Effector memory CD4-positive, alpha-beta T cell (primary cell): ENCODE measurements around the gene NCAPH2.

Source experiments
- DNase-seq, 3 donors: peaks; one replicate each; pipeline ENCODE4 v3.0.0-alpha.2; 2020
- H3K27ac ChIP-seq: 2 replicates; pipeline ENCODE4 v1.7.0; 2013; ENCODE audit warnings: mild to moderate bottlenecking, low read length, moderate library complexity; ENCODE audit not compliant: insufficient read depth, poor library complexity, severe bottlenecking
- H3K27me3 ChIP-seq: replicated peaks from 2 replicates; pipeline ENCODE4 v1.7.0; 2013; ENCODE audit warnings: mild to moderate bottlenecking, low read length; ENCODE audit not compliant: insufficient read depth, control insufficient read depth, poor library complexity, severe bottlenecking
- H3K36me3 ChIP-seq: 2 replicates; pipeline ENCODE4 v1.7.0; 2013; ENCODE audit warnings: mild to moderate bottlenecking, low read length, moderate library complexity; ENCODE audit not compliant: control insufficient read depth, insufficient read depth
- H3K4me1 ChIP-seq: 2 replicates; pipeline ENCODE4 v1.7.0; 2013; ENCODE audit warnings: low read length, mild to moderate bottlenecking; ENCODE audit not compliant: control insufficient read depth, insufficient read depth, poor library complexity, severe bottlenecking
- H3K4me3 ChIP-seq: 2 replicates; pipeline ENCODE4 v1.7.0; 2013; ENCODE audit warnings: low read length, low read depth, mild to moderate bottlenecking; ENCODE audit not compliant: insufficient read depth, poor library complexity, severe bottlenecking
- H3K9me3 ChIP-seq: 2 replicates; pipeline ENCODE4 v1.7.0; 2013; ENCODE audit warnings: mild to moderate bottlenecking, low read length, moderate library complexity; ENCODE audit not compliant: control insufficient read depth

Gene NCAPH2

DNA sequence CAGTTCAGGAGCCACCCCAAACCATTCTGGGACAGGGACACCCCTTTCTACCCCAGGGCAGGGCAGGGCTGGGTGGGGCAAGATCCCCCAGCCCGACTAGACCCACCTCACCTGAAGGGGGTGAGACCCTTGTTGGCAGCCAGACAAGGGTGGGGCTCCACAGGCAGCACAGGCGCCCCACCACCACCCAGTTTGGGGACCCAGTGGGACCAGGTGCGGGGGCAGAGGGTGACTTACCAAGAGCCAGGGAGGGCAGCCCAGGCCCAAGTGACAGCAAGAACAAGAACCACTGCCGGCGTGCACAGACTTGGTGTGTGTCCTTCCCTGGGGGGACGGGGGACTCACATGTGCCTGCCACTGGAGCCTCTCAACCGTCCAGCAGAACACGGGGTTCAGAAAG is 24.5 kb upstream of the NCAPH2 start:
- Histone ChIP-seq H3K27me3 (no peaks in the 10 kb centered on the region), H3K27ac (no peak overlapping the region), H3K4me1 (peaks cover 15% of the 10 kb centered on the region), H3K9me3 (no peaks in the 10 kb centered on the region), H3K4me3 (no peak overlapping the region), H3K36me3 (no peaks in the 10 kb centered on the region)
- no peak for DNase-seq

DNA sequence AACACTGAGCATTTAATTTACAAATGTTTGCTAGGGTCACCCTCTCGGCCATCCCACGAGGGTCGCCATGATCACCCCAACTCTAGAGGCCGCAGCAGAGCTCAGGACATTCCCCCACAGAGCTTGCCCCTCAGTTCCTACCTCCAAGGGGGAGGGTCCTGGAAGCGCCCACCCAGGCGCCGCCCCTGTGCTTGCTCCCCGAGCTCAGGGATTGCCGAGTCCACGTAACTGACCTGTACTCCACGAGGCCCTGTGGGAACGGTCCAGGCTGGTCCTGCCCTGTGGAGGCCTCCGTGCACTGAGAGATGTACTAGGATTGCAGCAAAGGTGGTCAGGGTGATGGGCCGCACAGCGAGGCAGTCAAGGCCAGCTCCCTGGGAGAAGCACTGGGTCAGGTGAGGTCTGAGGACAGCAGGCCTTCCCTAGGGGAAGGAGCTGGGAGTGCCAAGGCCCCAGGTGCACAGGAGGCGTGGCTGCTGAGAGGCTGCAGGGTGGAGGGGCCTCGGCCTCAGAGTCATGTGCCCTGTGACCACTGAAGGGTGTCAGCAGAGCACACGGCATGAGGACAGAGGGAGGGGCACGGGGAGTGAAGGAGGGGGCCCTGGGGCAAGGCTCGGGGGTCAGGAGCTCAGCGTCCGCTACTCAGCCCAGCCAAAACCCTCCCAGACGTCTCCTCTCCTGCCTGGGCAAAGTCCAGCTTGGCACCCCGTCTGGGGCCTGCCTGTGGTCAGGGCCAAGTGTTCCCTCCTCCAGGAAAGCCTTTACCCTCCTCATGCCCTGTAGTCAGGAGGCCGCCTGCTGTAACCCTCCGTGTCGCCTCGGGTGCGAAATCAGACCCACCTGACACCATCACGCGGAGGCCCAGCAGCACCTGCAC is 23.8 kb upstream of the NCAPH2 start:
- H3K27ac ChIP-seq: no peak overlapping the region
- H3K4me3 ChIP-seq: no peak overlapping the region
- DNase-seq: no peak
- peaks cover 15% of the 10 kb centered on the region for H3K4me1 ChIP-seq
- no peaks in the 10 kb centered on the region for H3K27me3 ChIP-seq
- H3K9me3 ChIP-seq: no peaks in the 10 kb centered on the region
- no peaks in the 10 kb centered on the region for H3K36me3 ChIP-seq

DNA sequence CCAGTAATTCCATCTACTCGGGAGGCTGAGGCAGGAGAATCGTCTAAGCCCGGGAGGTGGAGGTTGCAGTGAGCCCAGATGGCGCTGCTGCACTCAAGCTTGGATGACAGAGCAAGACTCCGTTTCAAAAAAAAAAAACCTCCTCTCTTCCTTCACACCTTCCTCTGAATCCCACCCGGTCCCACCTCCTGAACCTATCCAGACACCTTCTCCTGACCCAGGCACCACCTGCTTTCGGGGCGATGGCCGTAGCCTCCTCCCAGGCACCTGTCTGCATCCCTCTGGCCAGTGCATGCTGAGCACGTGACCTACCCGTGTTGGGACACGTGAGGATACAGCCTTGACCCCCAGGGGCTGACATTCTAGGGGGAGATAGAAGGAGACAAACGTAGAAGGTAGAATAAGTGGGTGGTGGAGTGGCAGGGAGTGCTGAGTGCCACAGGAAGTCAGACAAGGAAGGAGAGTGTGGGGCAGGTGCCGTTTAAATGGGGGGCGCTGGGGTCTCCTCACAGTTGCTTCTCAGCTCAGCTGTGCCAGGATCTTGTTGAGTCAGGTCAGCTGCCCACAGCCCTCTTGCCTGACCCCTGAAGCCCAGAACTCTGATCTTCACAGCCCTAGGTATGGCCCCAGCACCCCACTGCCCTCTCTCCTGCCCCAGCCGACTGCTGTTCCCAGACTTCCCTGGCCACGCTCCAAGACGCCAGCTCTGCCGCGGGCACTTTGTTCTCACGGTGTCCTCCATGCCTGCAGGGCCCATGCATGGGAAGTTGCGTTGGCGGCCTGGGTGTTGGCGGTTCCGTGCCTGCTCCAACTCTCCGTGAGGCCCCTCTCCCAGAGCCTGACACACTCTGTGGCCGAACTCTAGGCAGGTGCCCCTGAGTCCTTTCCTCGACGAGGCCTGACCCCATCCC is 22.5 kb upstream of the NCAPH2 start:
- H3K4me1 ChIP-seq: peaks cover 15% of the 10 kb centered on the region
- no peaks in the 10 kb centered on the region for H3K36me3 ChIP-seq
- no peak for DNase-seq
- no peaks in the 10 kb centered on the region for H3K9me3 ChIP-seq
- H3K27me3 ChIP-seq: no peaks in the 10 kb centered on the region
- no peak overlapping the region for H3K27ac ChIP-seq
- H3K4me3 ChIP-seq: no peak overlapping the region

DNA sequence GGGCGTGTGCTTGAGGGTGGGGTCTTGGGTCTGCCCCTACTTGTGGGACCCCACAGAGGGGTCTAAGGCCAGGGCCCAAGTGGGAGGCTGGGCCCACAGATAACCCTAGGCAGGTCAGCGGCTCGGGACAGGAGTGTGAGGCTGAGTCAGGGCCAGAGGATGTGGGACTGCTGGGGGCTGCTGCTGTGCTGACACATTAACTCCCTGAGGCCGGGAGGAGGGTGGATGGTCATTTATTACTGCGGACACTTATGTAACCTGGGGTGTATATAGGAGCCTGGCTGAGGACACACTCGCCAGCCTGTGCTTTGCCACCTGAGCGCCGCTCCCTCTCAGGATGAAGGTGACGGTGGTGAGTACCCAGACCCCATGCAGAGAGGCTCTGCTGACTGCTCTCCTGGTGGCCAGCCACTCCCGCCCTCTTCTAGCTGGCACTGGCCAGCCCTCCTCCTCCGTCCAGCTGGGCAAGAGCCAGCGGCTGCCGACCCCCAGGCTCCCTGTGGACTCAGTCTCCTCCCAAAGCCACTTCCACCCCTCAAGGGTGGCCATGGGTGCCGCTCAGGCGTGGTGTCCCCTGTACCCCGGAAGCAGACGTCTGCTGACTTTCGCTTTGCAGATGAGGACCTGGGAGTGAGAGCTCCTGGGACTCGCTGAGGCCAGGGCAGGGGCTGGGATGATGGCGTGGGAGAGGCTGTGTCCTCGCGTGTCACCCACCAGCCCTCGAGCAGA is 21.3 kb upstream of the NCAPH2 start, which contains the start of gene MIOX:
TSS of gene MIOX (plus strand) at position 299 of the 729 bp plus-strand sequence. CDS start at position 338, 39 bp downstream.
- H3K27me3 ChIP-seq: no peaks in the 10 kb centered on the region

DNA sequence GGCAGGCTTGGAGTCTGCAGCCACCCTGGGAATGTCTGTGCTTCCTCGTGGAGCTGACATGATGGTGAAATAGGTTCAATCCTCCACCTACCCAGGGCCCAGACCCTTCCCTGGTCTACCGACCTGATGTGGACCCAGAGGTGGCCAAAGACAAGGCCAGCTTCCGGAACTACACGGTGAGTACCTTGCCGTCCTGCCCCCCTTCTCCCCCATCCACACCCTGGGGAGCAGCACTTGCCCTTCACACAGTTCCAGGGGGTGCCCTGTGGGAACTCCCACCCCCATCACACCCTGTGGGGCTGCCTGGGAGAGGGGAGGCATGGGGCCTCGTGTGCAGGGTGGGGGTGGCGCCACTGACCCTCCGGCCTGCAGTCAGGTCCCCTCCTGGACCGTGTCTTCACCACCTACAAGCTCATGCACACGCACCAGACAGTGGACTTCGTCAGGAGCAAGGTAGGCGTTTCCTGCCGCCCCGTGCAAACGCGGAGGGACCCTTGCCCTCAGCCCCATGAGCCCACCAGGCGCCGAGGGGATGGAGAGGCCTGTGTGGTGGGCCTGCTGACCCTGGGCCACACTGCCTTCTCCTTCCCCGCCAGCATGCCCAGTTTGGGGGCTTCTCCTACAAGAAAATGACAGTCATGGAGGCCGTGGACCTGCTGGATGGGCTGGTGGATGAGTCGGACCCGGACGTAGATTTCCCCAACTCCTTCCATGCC is 20.6 kb upstream of the NCAPH2 start:
- H3K27me3 ChIP-seq: no peaks in the 10 kb centered on the region
- peaks cover 6% of the 10 kb centered on the region for H3K4me1 ChIP-seq

More for the DNA sequence above, 21.3 kb upstream of the NCAPH2 start, which contains the start of gene MIOX:
- H3K4me3 ChIP-seq: no peak within 1 kb of the TSS
- H3K27ac ChIP-seq: no peak within 1 kb of the TSS
- peaks cover 14% of the 10 kb centered on the region for H3K4me1 ChIP-seq
- no peaks in the 10 kb centered on the region for H3K36me3 ChIP-seq
- DNase-seq: no peak
- no peaks in the 10 kb centered on the region for H3K9me3 ChIP-seq

DNA sequence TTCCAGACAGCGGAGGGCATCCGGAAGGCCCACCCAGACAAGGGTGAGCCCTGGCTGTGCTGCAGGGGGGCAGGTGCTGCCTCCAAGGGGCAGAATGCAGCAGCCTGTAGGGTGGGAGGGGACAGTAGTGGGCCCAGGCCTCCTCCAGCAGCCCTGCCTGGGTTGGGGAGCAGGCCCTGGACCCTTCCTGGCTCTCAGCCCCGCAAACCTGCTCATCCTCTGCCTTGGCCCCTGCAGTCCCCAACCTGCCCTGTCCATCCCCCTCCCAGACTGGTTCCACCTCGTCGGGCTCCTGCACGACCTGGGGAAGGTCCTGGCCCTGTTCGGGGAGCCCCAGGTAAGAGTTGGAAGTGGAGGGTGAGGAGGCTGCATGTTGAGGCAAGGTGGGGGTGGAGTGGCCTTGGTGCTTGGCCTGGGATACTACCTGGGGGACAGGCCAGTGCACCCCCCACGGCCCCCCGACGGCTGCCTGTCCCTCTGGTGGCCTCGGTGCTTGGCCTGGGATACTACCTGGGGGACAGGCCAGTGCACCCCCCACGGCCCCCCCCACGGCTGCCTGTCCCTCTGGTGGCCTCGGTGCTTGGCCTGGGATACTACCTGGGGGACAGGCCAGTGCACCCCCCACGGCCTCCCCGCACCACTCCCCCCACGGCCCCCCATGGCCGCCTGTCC is 19.9 kb upstream of the NCAPH2 start:
- H3K27ac ChIP-seq: no peak overlapping the region
- H3K4me1 ChIP-seq: peaks cover 5% of the 10 kb centered on the region
- H3K27me3 ChIP-seq: no peaks in the 10 kb centered on the region
- H3K36me3 ChIP-seq: no peaks in the 10 kb centered on the region
- no peak overlapping the region for H3K4me3 ChIP-seq
- DNase-seq: no peak
- H3K9me3 ChIP-seq: no peaks in the 10 kb centered on the region

More for the DNA sequence above, 20.6 kb upstream of the NCAPH2 start:
- Histone ChIP-seq H3K9me3 (no peaks in the 10 kb centered on the region), H3K27ac (no peak overlapping the region), H3K36me3 (no peaks in the 10 kb centered on the region), H3K4me3 (no peak overlapping the region)
- DNase-seq: no peak

DNA sequence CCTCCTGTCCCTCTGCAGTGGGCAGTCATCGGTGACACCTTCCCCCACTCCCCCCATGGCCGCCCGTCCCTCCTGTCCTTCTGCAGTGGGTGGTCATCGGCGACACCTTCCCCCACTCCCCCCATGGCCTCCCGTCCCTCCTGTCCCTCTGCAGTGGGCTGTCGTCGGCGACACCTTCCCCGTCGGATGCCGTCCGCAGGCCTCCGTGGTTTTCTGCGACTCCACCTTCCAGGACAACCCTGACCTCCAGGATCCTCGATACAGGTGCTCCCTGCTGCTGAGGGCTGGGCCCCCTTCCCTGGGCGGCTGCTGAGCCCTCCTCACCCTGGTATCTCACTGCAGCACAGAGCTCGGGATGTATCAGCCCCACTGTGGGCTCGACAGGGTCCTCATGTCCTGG is 19.1 kb upstream of the NCAPH2 start:
- no peaks in the 10 kb centered on the region for H3K36me3 ChIP-seq
- no peak overlapping the region for H3K4me3 ChIP-seq
- DNase-seq: no peak
- no peak overlapping the region for H3K27ac ChIP-seq
- peaks cover 5% of the 10 kb centered on the region for H3K4me1 ChIP-seq
- H3K9me3 ChIP-seq: no peaks in the 10 kb centered on the region
- H3K27me3 ChIP-seq: no peaks in the 10 kb centered on the region

DNA sequence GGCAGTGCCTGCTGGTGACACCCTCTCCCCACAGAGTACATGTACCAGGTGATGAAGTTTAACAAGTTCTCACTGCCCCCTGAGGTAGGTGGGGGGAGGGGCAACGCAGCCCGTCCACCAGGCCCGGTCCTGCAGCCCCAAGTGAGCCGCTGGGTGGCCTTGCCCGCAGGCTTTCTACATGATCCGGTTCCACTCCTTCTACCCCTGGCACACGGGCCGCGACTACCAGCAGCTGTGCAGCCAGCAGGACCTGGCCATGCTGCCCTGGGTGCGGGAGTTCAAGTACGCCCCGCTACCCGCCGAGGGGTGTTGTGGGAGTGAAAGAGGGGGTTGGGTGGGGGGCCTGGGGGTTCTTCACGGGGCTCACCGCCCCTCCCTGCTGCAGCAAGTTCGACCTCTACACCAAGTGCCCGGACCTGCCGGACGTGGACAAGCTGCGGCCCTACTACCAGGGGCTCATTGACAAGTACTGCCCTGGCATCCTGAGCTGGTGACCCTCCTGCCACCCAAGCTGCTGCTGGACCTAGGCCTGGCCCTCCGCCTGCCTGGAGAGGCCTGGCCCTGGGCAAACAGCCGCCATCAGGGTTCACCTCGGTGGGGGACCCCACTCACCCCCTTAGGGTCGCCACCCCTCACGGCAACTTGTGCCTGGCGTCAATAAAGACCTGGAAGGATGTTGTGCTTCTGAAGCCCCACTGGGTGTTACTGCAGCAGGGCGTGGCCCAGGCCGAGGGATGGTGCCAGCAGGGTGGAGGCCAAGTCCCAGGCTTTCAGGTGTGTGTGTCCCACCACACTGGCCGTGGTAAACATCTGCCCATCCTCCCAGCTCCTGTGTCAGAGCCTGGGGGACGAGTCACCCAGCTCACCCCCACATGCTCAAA is 18.4 kb upstream of the NCAPH2 start:
- no peaks in the 10 kb centered on the region for H3K9me3 ChIP-seq
- no peak overlapping the region for H3K4me3 ChIP-seq
- peaks cover 5% of the 10 kb centered on the region for H3K4me1 ChIP-seq
- H3K36me3 ChIP-seq: no peaks in the 10 kb centered on the region
- H3K27ac ChIP-seq: no peak overlapping the region
- H3K27me3 ChIP-seq: no peaks in the 10 kb centered on the region
- DNase-seq: no peak
